ENCODE measurements around the gene CWC22.

DNA sequence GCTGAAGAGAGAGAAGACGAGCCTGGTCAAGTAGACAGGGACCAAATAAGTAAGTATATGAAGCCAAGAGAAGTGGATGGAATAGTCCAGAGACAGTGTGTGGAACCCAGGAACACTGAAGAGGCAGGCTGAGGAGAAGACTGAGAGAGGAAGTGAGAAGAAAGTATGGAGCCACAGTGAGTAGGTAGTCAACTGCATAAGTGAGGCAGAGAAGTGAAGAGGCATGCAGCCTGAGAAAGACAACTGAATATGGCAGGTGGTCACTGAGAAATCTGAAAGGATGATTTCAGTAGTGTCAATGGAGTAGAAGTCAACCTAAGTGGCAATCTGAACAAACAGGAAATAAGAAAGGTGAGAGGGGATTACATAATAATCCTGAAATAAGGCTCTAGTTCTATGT is 55.4 kb downstream of the CWC22 start:
- TF ChIP-seq, protein P1, sequence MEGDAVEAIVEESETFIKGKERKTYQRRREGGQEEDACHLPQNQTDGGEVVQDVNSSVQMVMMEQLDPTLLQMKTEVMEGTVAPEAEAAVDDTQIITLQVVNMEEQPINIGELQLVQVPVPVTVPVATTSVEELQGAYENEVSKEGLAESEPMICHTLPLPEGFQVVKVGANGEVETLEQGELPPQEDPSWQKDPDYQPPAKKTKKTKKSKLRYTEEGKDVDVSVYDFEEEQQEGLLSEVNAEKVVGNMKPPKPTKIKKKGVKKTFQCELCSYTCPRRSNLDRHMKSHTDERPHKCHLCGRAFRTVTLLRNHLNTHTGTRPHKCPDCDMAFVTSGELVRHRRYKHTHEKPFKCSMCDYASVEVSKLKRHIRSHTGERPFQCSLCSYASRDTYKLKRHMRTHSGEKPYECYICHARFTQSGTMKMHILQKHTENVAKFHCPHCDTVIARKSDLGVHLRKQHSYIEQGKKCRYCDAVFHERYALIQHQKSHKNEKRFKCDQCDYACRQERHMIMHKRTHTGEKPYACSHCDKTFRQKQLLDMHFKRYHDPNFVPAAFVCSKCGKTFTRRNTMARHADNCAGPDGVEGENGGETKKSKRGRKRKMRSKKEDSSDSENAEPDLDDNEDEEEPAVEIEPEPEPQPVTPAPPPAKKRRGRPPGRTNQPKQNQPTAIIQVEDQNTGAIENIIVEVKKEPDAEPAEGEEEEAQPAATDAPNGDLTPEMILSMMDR (IDR thresholded peaks at IDR 0.05): no peak
- no peak for TF ChIP-seq EP300 (IDR thresholded peaks at IDR 0.05)

Data from esophagus muscularis mucosa (tissue), 3 donors.